ENCODE measurements around the gene CNTFR. TPM values are rescaled to one million over a fixed set of nuclear protein-coding genes. Genes with fewer than 3 reads are reported as not detected.

Gene CNTFR
- total RNA-seq, 1 donor from 2014 or later: 2.9 TPM

DNA sequence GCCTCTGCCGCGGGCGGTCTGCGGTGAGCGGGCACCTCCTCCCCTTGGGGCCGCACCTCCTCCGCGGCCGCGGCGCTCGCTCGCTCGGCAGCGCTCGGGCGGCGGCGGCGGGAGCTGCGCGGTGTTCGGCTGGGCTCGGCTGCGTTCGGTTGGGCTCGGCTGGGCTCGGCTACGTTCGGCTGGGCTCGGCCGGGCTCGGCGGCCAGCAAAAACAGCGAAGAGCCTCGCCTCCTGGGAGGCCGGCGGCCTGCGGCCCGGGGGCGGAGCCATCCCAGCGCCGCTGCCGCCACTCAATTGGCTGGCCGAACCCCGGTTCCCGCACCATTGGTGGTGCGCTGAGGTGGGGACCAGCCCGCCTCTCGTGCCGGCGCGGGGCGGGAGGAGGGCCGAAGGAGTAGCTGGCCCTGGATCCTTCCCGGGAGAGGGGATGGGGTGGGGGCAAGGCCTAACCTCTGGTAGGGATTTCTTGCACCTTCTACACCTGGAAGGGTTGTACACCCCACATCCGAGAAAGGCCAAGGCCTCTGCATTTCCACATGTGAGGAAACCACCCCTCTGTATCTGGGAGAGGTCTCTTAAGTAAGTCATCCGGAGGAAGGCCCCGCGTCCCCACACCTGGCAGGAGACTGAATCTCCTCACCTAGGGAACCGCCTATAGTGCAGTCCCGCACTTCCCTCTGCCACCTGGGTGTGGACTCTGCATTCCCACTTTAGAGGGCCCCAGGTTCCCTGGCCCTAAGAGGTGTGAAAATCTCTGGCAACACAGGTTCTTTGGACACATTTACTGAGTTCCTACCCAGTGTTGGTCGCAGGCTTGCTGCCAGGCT, 66.3 kb downstream of the CNTFR start, which contains the start of gene ENHO:
Gene ENHO, minus strand, starts transcription at position 20 of the 827 bp plus-strand sequence. CDS start 1,295 bp downstream, outside the sequence.
- ATAC-seq: peak; percentile 99
- no peak within 1 kb of the TSS for H3K27ac ChIP-seq
- intact Hi-C loops (cut with DNase I): no loop called here

GRCh38 chr9:34522091-34522887, 67.2 kb downstream of the CNTFR start:
- intact Hi-C loops (cut with DNase I): no loop called here
- no peaks in the 10 kb centered on the region for H3K36me3 ChIP-seq
- no peak overlapping the region for H3K27ac ChIP-seq
- no peaks in the 10 kb centered on the region for H3K9me3 ChIP-seq
- no peaks in the 10 kb centered on the region for H3K27me3 ChIP-seq
- ATAC-seq: no peak
- peak overlapping the region; percentile 38 for H3K4me3 ChIP-seq
- TF ChIP-seq CTCF (IDR thresholded peaks at IDR 0.05): no peak
- no peaks in the 10 kb centered on the region for H3K4me1 ChIP-seq
- no peak for DNase-seq

More for the DNA sequence above, 66.3 kb downstream of the CNTFR start, which contains the start of gene ENHO:
- Histone ChIP-seq H3K36me3 (no peaks in the 10 kb centered on the region), H3K4me3 (peak within 1 kb of the TSS; percentile 38), H3K4me1 (no peaks in the 10 kb centered on the region), H3K27me3 (no peaks in the 10 kb centered on the region), H3K9me3 (no peaks in the 10 kb centered on the region)
- TF ChIP-seq CTCF (IDR thresholded peaks at IDR 0.05): no peak
- DNase-seq: peak; percentile 94

GRCh38 chr9:34521406-34522045, 68.0 kb downstream of the CNTFR start:
- Histone ChIP-seq H3K36me3 (no peaks in the 10 kb centered on the region), H3K4me3 (no peak overlapping the region), H3K9me3 (no peaks in the 10 kb centered on the region), H3K27me3 (no peaks in the 10 kb centered on the region), H3K27ac (no peak overlapping the region), H3K4me1 (no peaks in the 10 kb centered on the region)
- intact Hi-C loops (cut with DNase I): no loop called here
- TF ChIP-seq CTCF (IDR thresholded peaks at IDR 0.05): no peak
- no peak for DNase-seq
- ATAC-seq: no peak

DNA sequence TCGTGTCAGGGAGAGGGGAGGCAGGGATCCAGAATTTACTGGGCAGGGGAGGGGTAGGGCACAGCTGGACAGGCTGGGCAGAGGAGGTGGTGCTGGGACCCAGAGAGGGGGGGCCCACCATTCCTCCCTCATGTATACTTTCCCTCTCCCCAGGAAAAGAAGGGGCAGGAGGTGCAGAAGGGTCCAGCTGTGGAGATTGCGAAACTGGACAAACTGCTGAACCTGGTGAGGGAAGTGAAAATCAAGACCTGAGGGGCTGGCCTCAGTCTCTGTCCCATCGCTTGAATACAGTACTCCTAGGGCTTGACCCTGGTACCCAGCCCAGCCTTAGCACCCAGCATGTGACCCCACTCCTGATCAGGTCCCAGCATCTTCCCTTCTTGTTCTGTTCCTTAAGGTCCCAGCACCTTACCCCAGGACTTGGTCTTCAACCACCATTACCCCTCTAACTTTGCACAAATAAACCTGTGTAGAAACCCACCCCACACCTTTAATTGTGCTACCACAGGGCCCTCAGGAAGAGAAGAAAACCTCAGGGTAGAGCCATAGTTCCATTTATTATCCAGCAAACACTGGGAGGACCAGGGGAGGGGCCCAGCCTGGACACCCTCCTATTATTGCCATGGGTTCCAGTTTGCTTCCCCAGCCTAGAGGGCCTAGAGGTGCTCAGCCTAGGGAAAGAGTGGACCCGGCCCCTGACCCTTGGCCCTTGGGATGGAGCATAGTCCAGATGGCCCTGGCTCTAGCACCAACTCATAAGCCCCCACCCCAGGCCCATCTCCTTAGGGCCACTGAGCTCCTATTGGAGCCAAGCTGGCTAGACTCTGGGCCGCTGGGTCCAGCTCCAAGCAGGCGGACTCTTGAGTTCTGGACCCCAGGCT, 68.8 kb downstream of the CNTFR start:
- intact Hi-C loops (cut with DNase I): no loop called here
- H3K4me1 ChIP-seq: no peaks in the 10 kb centered on the region
- H3K27me3 ChIP-seq: no peaks in the 10 kb centered on the region
- H3K36me3 ChIP-seq: no peaks in the 10 kb centered on the region
- no peak for ATAC-seq
- H3K27ac ChIP-seq: no peak overlapping the region
- H3K9me3 ChIP-seq: no peaks in the 10 kb centered on the region
- H3K4me3 ChIP-seq: no peak overlapping the region
- no peak for TF ChIP-seq CTCF (IDR thresholded peaks at IDR 0.05)
- DNase-seq: no peak

DNA sequence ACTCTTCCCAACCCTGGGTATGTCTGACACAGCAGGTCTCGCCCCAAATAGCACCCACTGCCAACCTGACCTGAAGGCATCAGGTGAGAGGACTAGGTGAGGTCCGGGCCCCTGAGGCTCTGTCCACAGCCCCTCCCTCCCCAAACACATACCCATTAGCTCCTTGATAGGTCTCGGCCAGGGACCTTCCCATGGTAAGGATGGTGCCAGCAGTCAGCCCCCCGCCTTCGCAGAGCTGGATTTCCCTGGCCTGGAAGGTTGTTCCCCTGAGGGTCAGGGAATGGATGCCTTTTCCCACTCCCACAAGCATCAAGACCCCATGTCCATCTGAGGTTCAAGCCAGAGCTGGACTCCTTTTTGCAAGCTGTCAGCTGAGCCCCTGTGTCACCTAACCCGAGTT, 69.4 kb downstream of the CNTFR start:
- H3K27me3 ChIP-seq: no peaks in the 10 kb centered on the region
- no peaks in the 10 kb centered on the region for H3K4me1 ChIP-seq
- no peaks in the 10 kb centered on the region for H3K36me3 ChIP-seq
- no peaks in the 10 kb centered on the region for H3K9me3 ChIP-seq
- no peak for ATAC-seq
- intact Hi-C loops (cut with DNase I): no loop called here
- no peak overlapping the region for H3K27ac ChIP-seq
- no peak for TF ChIP-seq CTCF (IDR thresholded peaks at IDR 0.05)
- no peak overlapping the region for H3K4me3 ChIP-seq
- no peak for DNase-seq
